SK-N-SH (cell line): Measurements from ENCODE around the gene CNTNAP5. TPM values are rescaled to one million over a fixed set of nuclear protein-coding genes. Genes with fewer than 3 reads are reported as not detected.

Experiments used
- CTCF ChIA-PET: fragments of 300-600, 350-600 bp; formaldehyde crosslinking; extraction: SDS; loops from one replicate; lab custom pipeline; 2021; lab: Yijun Ruan, JAX
- POLR2A ChIA-PET: fragments of 350-600 bp; sonication (Branson Sonifier 250); formaldehyde crosslinking; extraction: SDS; loops from one replicate; lab custom pipeline; 2020; ENCODE audit warnings: antibody characterized with exemption, inconsistent platforms; lab: Yijun Ruan, JAX
- DNase-seq: peaks from one replicate; pipeline ENCODE4 v3.0.0; 2012
- H2AFZ ChIP-seq: fragments of 200-600 bp; sonication (generic); 2 replicates; pipeline ENCODE4 v1.8.1; 2016; ENCODE audit warnings: antibody characterized with exemption, mild to moderate bottlenecking, low read depth
- H3F3A ChIP-seq: fragments of 200-600 bp; sonication (generic); replicated peaks from 2 replicates; pipeline ENCODE3; 2016; ENCODE audit warnings: antibody characterized with exemption, mild to moderate bottlenecking; ENCODE audit not compliant: insufficient read depth
- H3K27ac ChIP-seq, 2 experiments: fragments of 200-500 bp in 1 of 2; fragments of 200-600 bp in 1 of 2; sonication (Bioruptor generic) in 1 of 2; sonication (generic), shearing (Covaris generic) in 1 of 2; 2 replicates each; pipeline versions ENCODE4 v1.5.1 to v1.6.1; 2014 to 2016; ENCODE audit warnings: low read depth in 2 of 2, inconsistent platforms in 1 of 2, low read length in 1 of 2, mild to moderate bottlenecking in 1 of 2, mixed read lengths in 1 of 2
- H3K27me3 ChIP-seq: fragments of 200-600 bp; sonication (generic), shearing (Covaris generic); 2 replicates; pipeline ENCODE4 v1.6.1; 2016; ENCODE audit warnings: mixed run types; ENCODE audit not compliant: insufficient read depth
- H3K36me3 ChIP-seq, 2 experiments: fragments of 200-500 bp in 1 of 2; fragments of 200-600 bp in 1 of 2; sonication (Bioruptor generic) in 1 of 2; sonication (generic) in 1 of 2; replicated peaks in 1 of 2; 2 replicates each; pipeline versions ENCODE3 to v1.5.1; 2014 to 2016; ENCODE audit warnings: low read length in 1 of 2, mild to moderate bottlenecking in 1 of 2; ENCODE audit not compliant: insufficient read depth in 2 of 2, control insufficient read depth in 1 of 2
- H3K4me1 ChIP-seq, 2 experiments: fragments of 200-500 bp in 1 of 2; fragments of 200-600 bp in 1 of 2; sonication (Bioruptor generic) in 1 of 2; sonication (generic), shearing (Covaris generic) in 1 of 2; 2 replicates each; pipeline versions ENCODE4 v1.5.1 to v1.6.1; 2014 to 2016; ENCODE audit warnings: low read depth in 1 of 2, low read length in 1 of 2, mixed run types in 1 of 2; ENCODE audit not compliant: insufficient read depth in 2 of 2, control insufficient read depth in 1 of 2
- H3K4me2 ChIP-seq: fragments of 200-600 bp; sonication (generic), shearing (Covaris generic); 2 replicates; pipeline ENCODE4 v1.6.1; 2017; ENCODE audit warnings: mixed run types
- H3K4me3 ChIP-seq, 2 experiments: fragments of 200-500 bp in 1 of 2; fragments of 200-600 bp in 1 of 2; sonication (Bioruptor generic) in 1 of 2; sonication (generic), shearing (Covaris generic) in 1 of 2; 2 replicates each; pipeline versions ENCODE4 v1.5.1 to v1.8.1; 2014 to 2016; ENCODE audit warnings: low read depth in 2 of 2, inconsistent platforms in 1 of 2, low read length in 1 of 2, mild to moderate bottlenecking in 1 of 2, mixed read lengths in 1 of 2, moderate library complexity in 1 of 2
- H3K79me2 ChIP-seq: fragments of 200-600 bp; sonication (generic); 2 replicates; pipeline ENCODE4 v1.8.1; 2017; ENCODE audit warnings: mild to moderate bottlenecking; ENCODE audit not compliant: insufficient read depth
- H3K9ac ChIP-seq: fragments of 200-600 bp; sonication (generic); 2 replicates; pipeline ENCODE4 v1.6.1; 2017; ENCODE audit warnings: mixed run types
- H3K9me2 ChIP-seq: fragments of 200-600 bp; sonication (generic); 2 replicates; pipeline ENCODE4 v1.6.1; 2017; ENCODE audit warnings: mixed run types
- H3K9me3 ChIP-seq: fragments of 200-600 bp; sonication (generic); 2 replicates; pipeline ENCODE4 v1.6.1; 2017; ENCODE audit warnings: mixed run types, mild to moderate bottlenecking, moderate library complexity
- H4K20me1 ChIP-seq: fragments of 200-600 bp; sonication (generic); 2 replicates; pipeline ENCODE4 v1.6.1; 2017; ENCODE audit warnings: mild to moderate bottlenecking, mixed run types; ENCODE audit not compliant: insufficient read depth
- CHD2 ChIP-seq: fragments of 150-350 bp; IDR thresholded peaks from 2 replicates; pipeline ENCODE4 v1.6.1; 2018; ENCODE audit warnings: low read length; ENCODE audit not compliant: partially characterized antibody
- EP300 ChIP-seq, 2 experiments: IDR thresholded peaks; 2 replicates each; pipeline versions ENCODE4 v1.4.0 to v1.6.1; 2012; ENCODE audit warnings: borderline replicate concordance in 1 of 2, low read depth in 1 of 2, low read length in 1 of 2
- EZH2phosphoT487 ChIP-seq: fragments of 200-600 bp; sonication (generic); IDR thresholded peaks from 2 replicates; pipeline ENCODE4 v1.6.1; 2017; ENCODE audit warnings: low read depth, mixed run types, mild to moderate bottlenecking, antibody characterized with exemption, moderate library complexity, borderline replicate concordance
- FOSL2 ChIP-seq: IDR thresholded peaks from 2 replicates; pipeline ENCODE4 v1.4.0; 2012; ENCODE audit warnings: low read depth, mild to moderate bottlenecking, moderate library complexity, borderline replicate concordance
- FOXJ3 ChIP-seq: sonication (generic); formaldehyde crosslinking; IDR thresholded peaks from 2 replicates; pipeline ENCODE4 v1.5.1; 2020; ENCODE audit warnings: mild to moderate bottlenecking, missing genetic modification reagents
- GATA2 ChIP-seq: sonication (generic); formaldehyde crosslinking; IDR thresholded peaks from 2 replicates; pipeline ENCODE4 v1.5.0; 2020; ENCODE audit warnings: mild to moderate bottlenecking, missing genetic modification reagents
- IRF3 ChIP-seq: fragments of 150-350 bp; IDR thresholded peaks from 2 replicates; pipeline ENCODE4 v1.6.1; 2016; ENCODE audit warnings: mild to moderate bottlenecking, low read depth, low read length
- JUND ChIP-seq: IDR thresholded peaks from 2 replicates; pipeline ENCODE4 v1.4.0; 2012
- NFIC ChIP-seq: IDR thresholded peaks from 2 replicates; pipeline ENCODE4 v1.4.0; 2012; ENCODE audit warnings: borderline replicate concordance
- NRF1 ChIP-seq: IDR thresholded peaks from 2 replicates; pipeline ENCODE4 v1.6.1; 2012; ENCODE audit warnings: low read depth, mild to moderate bottlenecking, low read length
- RAD21 ChIP-seq: IDR thresholded peaks from 2 replicates; pipeline ENCODE4 v1.6.1; 2012; ENCODE audit warnings: mild to moderate bottlenecking, low read length
- RCOR1 ChIP-seq: fragments of 150-350 bp; IDR thresholded peaks from 2 replicates; pipeline ENCODE4 v1.6.1; 2017; ENCODE audit warnings: antibody characterized with exemption, low read length
- RFX5 ChIP-seq: IDR thresholded peaks from 2 replicates; pipeline ENCODE4 v1.6.1; 2012; ENCODE audit warnings: mild to moderate bottlenecking, improper control_type of control experiment, low read length
- RXRA ChIP-seq: IDR thresholded peaks from 2 replicates; pipeline ENCODE4 v1.4.0; 2012; ENCODE audit warnings: low read depth, mild to moderate bottlenecking, borderline replicate concordance
- SIN3A ChIP-seq: IDR thresholded peaks from 2 replicates; pipeline ENCODE4 v1.6.1; 2012; ENCODE audit warnings: low read depth, mild to moderate bottlenecking, low read length, moderate library complexity, borderline replicate concordance
- TAF1 ChIP-seq: IDR thresholded peaks from 2 replicates; pipeline ENCODE4 v1.6.1; 2012; ENCODE audit warnings: low read depth, mild to moderate bottlenecking, low read length, moderate library complexity, borderline replicate concordance
- TCF12 ChIP-seq: IDR thresholded peaks from 2 replicates; pipeline ENCODE4 v1.4.0; 2012
- TEAD4 ChIP-seq: IDR thresholded peaks from 2 replicates; pipeline ENCODE4 v1.4.0; 2012; ENCODE audit warnings: mild to moderate bottlenecking, borderline replicate concordance; ENCODE audit not compliant: insufficient read depth
- USF1 ChIP-seq: IDR thresholded peaks from 2 replicates; pipeline ENCODE4 v1.4.0; 2012; ENCODE audit warnings: low read depth, borderline replicate concordance
- WGBS: methylation state at CpG from one replicate; pipeline ENCODE4 v1.1.6; 2017; ENCODE audit warnings: low lambda C conversion rate; 5-methylcytosine and 5-hydroxymethylcytosine counted together
- polyA plus RNA-seq, 3 experiments: library from polyadenylated mRNA; depleted of rRNA; stranded (reverse); fragments of >200 nt; gene quantifications; 2 replicates each; pipeline ENCODE4 v1.2.3, GENCODE V29; 2012
- TF ChIP-seq, protein P1 (sequence below): IDR thresholded peaks from 2 replicates; pipeline ENCODE4; 2012

The CNTNAP5 gene
- polyA plus RNA-seq, 1 of the 3 experiments (the other 2 are of a cell fraction), result 0.08 TPM

- Histone ChIP-seq H3K9ac (no peak overlapping the region), H3K36me3 (no peaks in the 10 kb centered on the region), H3K9me3 (peaks cover 3% of the 10 kb centered on the region; the same call in 1 of the 2 replicates), H3K4me1 (no peaks in the 10 kb centered on the region), H3K4me2 (no peak overlapping the region), H3K27ac (no peak overlapping the region), H3K79me2 (no peaks in the 10 kb centered on the region), H2AFZ (no peak overlapping the region), H3K27me3 (no peaks in the 10 kb centered on the region), H3K9me2 (no peaks in the 10 kb centered on the region), H4K20me1 (no peaks in the 10 kb centered on the region), H3F3A (no peaks in the 10 kb centered on the region), H3K4me3 (no peak overlapping the region)
- ChIA-PET POLR2A (no interaction called here), CTCF (no interaction called here)
- no peak for DNase-seq
- WGBS, result 6% methylated on average over 2 of the region's 2 CpGs
- no peak for TF ChIP-seq TCF12
- no peak for TF ChIP-seq TEAD4
- no peak for TF ChIP-seq EP300 (IDR thresholded peaks at IDR 0.05; ENCODE audit: borderline replicate concordance in 1 of 2, low read depth in 1 of 2, low read length in 1 of 2)
- TF ChIP-seq EZH2phosphoT487, result no peak
- no peak for TF ChIP-seq CHD2
- no peak for TF ChIP-seq RCOR1
- no peak for TF ChIP-seq RXRA
- no peak for TF ChIP-seq USF1
- no peak for TF ChIP-seq FOSL2
- TF ChIP-seq TAF1, result no peak
- no peak for TF ChIP-seq RFX5
- TF ChIP-seq RAD21, result no peak
- no peak for TF ChIP-seq GATA2 (CRISPR knock-in tag)
- TF ChIP-seq, protein P1, sequence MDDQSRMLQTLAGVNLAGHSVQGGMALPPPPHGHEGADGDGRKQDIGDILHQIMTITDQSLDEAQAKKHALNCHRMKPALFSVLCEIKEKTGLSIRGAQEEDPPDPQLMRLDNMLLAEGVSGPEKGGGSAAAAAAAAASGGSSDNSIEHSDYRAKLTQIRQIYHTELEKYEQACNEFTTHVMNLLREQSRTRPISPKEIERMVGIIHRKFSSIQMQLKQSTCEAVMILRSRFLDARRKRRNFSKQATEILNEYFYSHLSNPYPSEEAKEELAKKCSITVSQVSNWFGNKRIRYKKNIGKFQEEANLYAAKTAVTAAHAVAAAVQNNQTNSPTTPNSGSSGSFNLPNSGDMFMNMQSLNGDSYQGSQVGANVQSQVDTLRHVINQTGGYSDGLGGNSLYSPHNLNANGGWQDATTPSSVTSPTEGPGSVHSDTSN, result no peak
- no peak for TF ChIP-seq JUND
- no peak for TF ChIP-seq NRF1
- TF ChIP-seq NFIC, result no peak
- no peak for TF ChIP-seq IRF3
- no peak for TF ChIP-seq SIN3A
- no peak for TF ChIP-seq FOXJ3
These were observed 715.5 kb downstream of the CNTNAP5 start for GRCh38 chr2:124740636-124741035.
